Adrenal gland (tissue), 12 donors: ENCODE measurements around the gene MKLN1. TPM values are rescaled to one million over a fixed set of nuclear protein-coding genes. Genes with fewer than 3 reads are reported as not detected.
"Not testable (repeated sequence)": the region's sequence is repeated elsewhere in the genome, so short reads cannot be mapped to it uniquely, and the experiment has no call there.

ENCODE experiments used
- DNase-seq, 7 donors: peaks; one replicate each; pipeline ENCODE4 v3.0.0-alpha.2; 2019 to 2020
- H3K27ac ChIP-seq, 5 donors: fragments of 200-600 bp; sonication (generic) in 4 of 5; 1 replicate in 3 of 5; 2 replicates in 2 of 5; pipeline versions ENCODE4 v1.5.1 to v1.8.0; 2016 to 2020; ENCODE audit warnings: mild to moderate bottlenecking in 1 of 5
- H3K27me3 ChIP-seq: fragments of 200-600 bp; 2 replicates; pipeline ENCODE4 v1.8.0; 2021
- H3K36me3 ChIP-seq, 2 donors: fragments of 200-600 bp; replicated peaks in 1 of 2; 1 replicate in 1 of 2; 2 replicates in 1 of 2; pipeline versions ENCODE4 v1.5.1 to v1.8.0; 2018 to 2022
- H3K4me1 ChIP-seq, 2 donors: fragments of 200-600 bp; replicated peaks in 1 of 2; 1 replicate in 1 of 2; 2 replicates in 1 of 2; pipeline versions ENCODE4 v1.5.1 to v1.8.0; 2018 to 2021
- H3K4me3 ChIP-seq, 4 donors: fragments of 200-600 bp; sonication (generic) in 3 of 4; one replicate each; pipeline ENCODE4 v1.5.1; 2016 to 2018
- H3K9me3 ChIP-seq, 3 donors: fragments of 200-600 bp; sonication (generic) in 1 of 3; replicated peaks in 1 of 3; 1 replicate in 2 of 3; 2 replicates in 1 of 3; pipeline versions ENCODE4 v1.5.1 to v1.8.0; 2016 to 2021
- CTCF ChIP-seq, 6 experiments: fragments of 450-650 bp in 4 of 6; fragments of 200-600 bp in 2 of 6; sonication (generic) in 1 of 6; IDR thresholded peaks; 1 replicate in 5 of 6; 2 replicates in 1 of 6; pipeline versions ENCODE4 v1.5.1 to v1.8.0; 2016 to 2021; ENCODE audit warnings: antibody characterized with exemption in 6 of 6, mild to moderate bottlenecking in 2 of 6, moderate library complexity in 1 of 6
- POLR2A ChIP-seq, 2 donors: fragments of 450-650 bp; IDR thresholded peaks; one replicate each; pipeline ENCODE4 v1.6.1; 2017; ENCODE audit warnings: antibody characterized with exemption in 2 of 2, mild to moderate bottlenecking in 2 of 2, moderate library complexity in 1 of 2
- WGBS, 4 donors: extraction: QIAGEN DNeasy Blood & Tissue Kit in 2 of 4; methylation state at CpG; one replicate each; pipeline versions ENCODE4 v1.1.5 to v1.1.7; 2013 to 2017; 5-methylcytosine and 5-hydroxymethylcytosine counted together
- intact Hi-C, 2 donors: fragments of 100-400 bp; cut with DNase I; formaldehyde crosslinking; loops; one replicate each; pipeline versions ENCODE4 v1.14.1 to v1.15.0; 2022 to 2023
- polyA plus RNA-seq, 3 donors: library from polyadenylated mRNA; stranded (reverse); fragments of 200-250 nt in 2 of 3; fragments of 350-450 nt in 1 of 3; fragmentation: Illumina TruSeq in 1 of 3; extraction: RNeasy Lipid Tissue Mini Kit (QIAGEN cat#74804) in 1 of 3; gene quantifications; one replicate each; pipeline ENCODE4 v1.2.3, GENCODE V29; 2013 to 2014
- total RNA-seq, 9 donors: library from RNA; depleted of rRNA in 4 of 9; stranded (reverse); fragments of >200 nt in 4 of 9; fragments of 120-200 nt in 1 of 9; fragmentation: NEBNext Ultra II Directional in 1 of 9; extraction: Animal tissue kit (Norgen Biotek cat#: 25700) in 1 of 9; gene quantifications; one replicate each; pipeline versions ENCODE4 v1.1.0 to v1.2.4, GENCODE V29; 2013 to 2023
- donor health status: healthy with polysubstance abuse.
- donor health status: Bipolar disorder and iron deficiency.
- donor health status: DM: yes; HTN: yes; CAD: no.
- donor health status: DM: no; HTN: no; CAD: no.
- donor health status: DM: no; HTN: no; CAD: no.
- donor health status: DM: yes; HTN: yes; CAD: no.

Gene MKLN1
- total and polyA plus RNA-seq, 12 donors, result 20.7 to 81.2 (median 55.2) TPM

GRCh38 chr7:131462059-131462458 is 134.4 kb downstream of the MKLN1 start:
- WGBS, 4 donors, result 65 to 94% (median 92%) methylated on average over 3 of the region's 3 CpGs
- no peak overlapping the region for H3K4me3 ChIP-seq
- intact Hi-C loops, result no loop called here
- TF ChIP-seq POLR2A (IDR thresholded peaks at IDR 0.05) (no peak), CTCF (IDR thresholded peaks at IDR 0.05) (no peak)
- H3K36me3 ChIP-seq, result peaks cover 0 to 25% of the 10 kb centered on the region in 2 donors
- H3K9me3 ChIP-seq, result no peaks in the 10 kb centered on the region
- no peak overlapping the region for H3K27ac ChIP-seq
- H3K27me3 ChIP-seq, result no peaks in the 10 kb centered on the region
- H3K4me1 ChIP-seq, result peaks cover 0 to 5% of the 10 kb centered on the region in 2 donors
- no peak for DNase-seq

DNA sequence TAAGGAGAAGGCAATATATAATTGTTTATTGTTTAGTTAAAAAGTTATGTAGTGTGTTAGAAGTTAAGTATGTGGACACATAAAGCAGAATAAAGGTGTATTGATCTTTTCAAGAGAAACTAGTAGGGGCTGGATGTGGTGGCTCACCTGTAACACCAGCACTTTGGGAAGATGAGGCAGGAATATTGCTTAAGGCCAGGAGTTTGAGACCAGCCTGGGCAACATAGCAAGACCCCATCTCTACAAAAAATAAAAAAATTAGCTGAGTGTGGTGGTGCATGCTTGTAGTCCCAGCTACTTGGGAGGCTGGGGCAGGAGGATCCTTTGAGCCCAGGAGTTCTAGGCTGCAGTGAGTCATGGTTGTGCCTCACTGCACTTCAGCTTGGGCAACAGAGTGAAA is 135.0 kb downstream of the MKLN1 start:
- H3K36me3 ChIP-seq, result peaks cover 0 to 27% of the 10 kb centered on the region in 2 donors
- intact Hi-C loops, result not testable (repeated sequence)

DNA sequence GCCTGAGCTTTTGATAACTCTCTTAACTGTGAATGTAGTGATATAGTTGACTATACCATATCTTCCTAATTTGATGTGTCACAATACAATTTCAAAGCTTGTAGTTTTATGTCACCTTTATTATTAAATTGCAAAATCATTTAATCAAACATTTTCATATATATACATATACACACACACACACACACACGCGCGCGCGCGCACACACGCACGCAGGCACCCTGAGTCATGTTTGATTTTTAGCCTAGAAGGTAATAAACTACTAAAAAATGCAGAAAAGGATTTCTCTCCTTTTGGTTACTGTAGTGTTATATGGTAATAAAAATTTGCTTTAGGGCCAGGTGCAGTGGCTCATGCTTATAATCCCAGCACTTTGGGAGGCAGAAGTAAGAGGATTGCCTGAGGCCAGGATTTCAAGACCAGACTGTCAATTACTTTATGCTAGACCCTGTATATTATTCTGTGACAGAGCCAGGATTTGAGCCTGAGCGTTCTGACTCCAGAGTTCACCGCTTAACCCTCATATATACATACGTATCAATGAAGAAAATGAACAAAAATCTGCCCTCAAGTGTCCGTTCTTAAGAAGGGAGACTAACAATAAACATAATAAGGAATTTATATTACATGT is 139.2 kb downstream of the MKLN1 start:
- DNase-seq, result no peak
- intact Hi-C loops, result no loop called here
- Histone ChIP-seq H3K9me3 (no peaks in the 10 kb centered on the region), H3K4me1 (peaks cover 0 to 5% of the 10 kb centered on the region in 2 donors), H3K4me3 (no peak overlapping the region), H3K27ac (no peak overlapping the region), H3K36me3 (peaks cover 0 to 60% of the 10 kb centered on the region in 2 donors), H3K27me3 (no peaks in the 10 kb centered on the region)
- TF ChIP-seq POLR2A (IDR thresholded peaks at IDR 0.05) (no peak), CTCF (IDR thresholded peaks at IDR 0.05) (no peak)
- 90 to 91% (median 90%) methylated on average over 12 of the region's 12 CpGs for WGBS, 4 donors

More for the DNA sequence above, 135.0 kb downstream of the MKLN1 start:
- H3K27me3 ChIP-seq, H3K27ac ChIP-seq, DNase-seq, H3K9me3 ChIP-seq, H3K4me1 ChIP-seq, H3K4me3 ChIP-seq: not testable (repeated sequence)

DNA sequence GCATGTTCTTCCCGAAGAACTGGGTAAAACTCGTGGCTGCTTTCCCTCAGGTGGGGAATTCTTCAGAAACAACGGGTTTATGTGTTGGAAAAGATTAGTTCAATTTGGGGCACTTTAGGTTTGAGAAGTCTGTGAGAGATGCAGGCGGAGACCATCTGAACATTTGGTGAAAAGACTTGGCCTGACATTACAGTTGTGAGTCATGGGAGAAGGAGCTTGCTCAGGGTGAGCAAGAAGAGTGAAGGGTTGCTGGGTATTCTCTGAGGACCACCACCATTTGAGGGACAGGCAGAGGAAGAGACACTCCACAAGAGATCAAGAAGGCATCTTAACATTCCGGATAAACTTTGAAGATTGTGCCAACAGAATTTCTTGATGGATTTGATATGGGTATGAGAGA is 140.1 kb downstream of the MKLN1 start:
- intact Hi-C loops, result no loop called here
- no peak overlapping the region for H3K4me3 ChIP-seq
- no peak for DNase-seq
- no peaks in the 10 kb centered on the region for H3K27me3 ChIP-seq
- H3K27ac ChIP-seq, result no peak overlapping the region
- peaks cover 0 to 60% of the 10 kb centered on the region in 2 donors for H3K36me3 ChIP-seq
- H3K4me1 ChIP-seq, result peaks cover 0 to 5% of the 10 kb centered on the region in 2 donors
- TF ChIP-seq CTCF (IDR thresholded peaks at IDR 0.05), result no peak
- no peak for TF ChIP-seq POLR2A (IDR thresholded peaks at IDR 0.05)
- WGBS, 4 donors, result 91 to 98% (median 97%) methylated on average over 5 of the region's 5 CpGs
- no peaks in the 10 kb centered on the region for H3K9me3 ChIP-seq
